ENCODE data around the gene PASK.

The PASK gene

DNA sequence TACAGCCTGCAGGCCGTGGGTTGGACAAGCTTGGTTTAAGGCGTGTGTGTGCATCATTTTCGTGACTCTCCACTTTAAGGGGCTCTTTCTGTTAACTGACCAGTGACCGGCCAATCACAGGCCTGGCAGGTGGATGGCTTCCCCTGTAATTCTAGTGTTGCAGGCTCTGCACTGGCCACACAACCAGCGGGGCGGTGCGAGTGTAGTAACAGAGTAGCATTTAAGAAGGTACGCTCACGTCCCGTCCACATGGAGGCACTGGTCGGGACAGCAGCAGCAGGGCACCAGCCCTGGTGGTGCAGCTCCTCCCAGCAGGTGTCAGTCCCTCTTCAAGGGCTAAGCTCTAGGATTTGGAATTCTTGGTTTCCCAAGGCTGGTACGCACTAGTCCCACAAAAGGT, 31.2 kb upstream of the PASK start:
- DNase-seq (ENCODE audit: low spot score), result no peak

DNA sequence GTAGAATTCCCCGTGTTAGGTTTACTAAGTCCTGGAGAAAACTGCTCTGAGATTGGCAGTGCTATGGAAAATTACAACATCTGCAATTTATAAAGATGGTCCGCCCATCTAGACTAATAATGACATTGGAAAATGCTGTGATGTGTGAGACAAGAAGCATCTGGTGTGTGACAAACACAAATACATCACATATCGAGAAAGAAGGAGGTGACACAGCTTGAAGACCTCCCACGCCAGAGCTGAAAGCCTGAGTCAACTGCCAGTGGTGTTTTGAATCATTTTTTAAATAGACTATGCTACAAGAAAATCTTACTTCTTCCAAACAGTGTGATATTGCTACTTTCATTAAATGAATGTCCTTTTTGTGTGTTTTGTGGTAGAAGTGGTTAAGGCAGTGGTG, 30.6 kb upstream of the PASK start:
- no peak for DNase-seq (ENCODE audit: low spot score)

DNA sequence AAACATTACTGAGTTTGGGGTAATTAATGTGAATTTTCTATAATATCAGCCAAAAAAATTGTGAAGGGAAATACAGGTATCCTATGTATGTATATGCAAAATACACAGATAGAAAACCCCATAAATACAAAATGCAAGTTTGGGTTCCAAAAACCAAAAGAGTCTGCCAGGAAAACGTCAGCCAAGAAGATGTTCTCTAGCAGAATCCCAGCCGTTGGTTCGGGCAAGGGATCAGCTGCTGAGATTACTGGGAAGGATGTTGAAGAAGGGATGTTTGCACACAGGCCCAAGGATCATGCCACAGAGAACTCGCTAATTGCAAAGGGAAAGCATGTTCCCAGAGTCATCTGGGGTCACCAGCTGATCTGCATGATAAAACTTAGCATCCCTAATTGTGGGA, 29.7 kb upstream of the PASK start:
- no peak for DNase-seq (ENCODE audit: low spot score)

DNA sequence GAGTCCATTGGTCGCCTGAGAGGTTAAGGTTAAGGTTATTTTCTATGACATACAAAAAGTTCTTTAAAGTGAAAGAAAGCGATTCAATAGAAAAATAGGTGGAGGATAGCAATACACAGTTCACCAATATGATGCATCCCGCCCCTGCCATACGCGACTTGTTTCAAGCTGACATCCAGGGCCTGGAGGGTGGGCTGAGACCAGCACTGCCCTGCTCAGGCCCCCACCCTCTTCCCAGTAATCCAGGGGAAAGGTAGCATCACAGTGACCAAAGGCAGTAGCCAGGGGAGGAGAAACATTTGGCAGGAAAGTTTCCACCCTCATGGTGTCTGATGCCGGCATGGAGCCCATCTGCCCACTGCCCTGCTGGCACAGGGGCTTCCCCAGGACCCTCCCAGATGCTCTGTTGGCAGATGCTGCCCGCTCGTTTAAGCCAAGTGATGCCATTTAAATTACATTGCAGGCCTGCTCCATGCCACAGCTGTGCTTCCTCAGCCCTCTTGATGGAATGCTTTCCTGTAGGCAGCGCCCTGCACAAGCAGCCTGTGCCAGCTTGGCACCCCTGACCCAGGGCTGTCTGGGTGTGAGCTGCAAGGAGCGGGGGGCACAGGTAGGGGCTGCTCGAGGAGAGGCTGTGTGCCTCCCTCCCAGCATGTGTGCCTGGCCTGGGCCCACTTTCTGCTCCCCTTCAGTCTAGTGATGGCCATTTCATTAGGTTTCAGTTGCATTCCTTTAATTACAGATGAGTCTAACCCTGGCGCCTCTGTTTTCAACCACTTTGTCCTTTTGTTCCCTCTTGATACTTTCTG, 28.5 kb upstream of the PASK start:
- no peak for DNase-seq (ENCODE audit: low spot score)

DNA sequence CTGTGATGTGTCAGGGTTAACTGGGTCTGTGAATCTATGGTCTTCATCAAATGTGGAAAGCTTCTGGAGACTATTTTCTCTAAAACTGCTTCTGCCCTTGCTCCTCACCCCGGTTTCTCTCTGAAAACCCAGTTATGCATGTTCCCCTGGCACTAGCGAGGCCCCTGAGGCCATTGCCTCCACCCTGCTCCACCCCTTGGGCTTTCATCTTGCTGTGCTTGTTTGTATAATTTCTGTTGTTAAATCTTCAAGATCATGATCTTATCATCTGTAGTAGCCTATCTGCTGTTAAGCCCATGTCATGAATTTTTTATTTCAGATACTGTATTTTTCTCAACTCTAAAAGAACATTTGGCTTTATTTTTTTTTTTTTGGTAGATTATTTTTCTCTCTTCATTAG, 24.3 kb upstream of the PASK start:
- no peak for DNase-seq (ENCODE audit: low spot score)

DNA sequence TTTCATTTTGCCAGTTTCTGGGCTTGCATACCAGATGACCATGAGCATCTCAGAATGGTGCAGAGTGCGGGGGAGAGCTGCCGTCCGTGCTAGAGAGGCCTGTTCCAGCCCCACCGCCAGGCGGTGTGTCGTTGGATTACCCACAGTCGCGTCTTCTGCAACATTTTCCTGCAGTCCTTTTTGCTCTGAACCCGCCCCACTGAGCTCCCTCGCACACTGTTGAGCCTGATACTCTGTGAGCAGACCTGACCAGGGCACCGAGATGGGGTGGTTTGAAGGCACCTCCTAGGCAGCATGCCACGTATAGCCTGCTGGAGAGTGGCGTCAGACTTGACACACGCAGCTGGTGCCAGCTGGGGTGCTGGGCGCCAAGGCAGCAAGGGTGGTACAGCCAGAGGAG, 19.1 kb upstream of the PASK start:
- DNase-seq (ENCODE audit: low spot score), result no peak

DNA sequence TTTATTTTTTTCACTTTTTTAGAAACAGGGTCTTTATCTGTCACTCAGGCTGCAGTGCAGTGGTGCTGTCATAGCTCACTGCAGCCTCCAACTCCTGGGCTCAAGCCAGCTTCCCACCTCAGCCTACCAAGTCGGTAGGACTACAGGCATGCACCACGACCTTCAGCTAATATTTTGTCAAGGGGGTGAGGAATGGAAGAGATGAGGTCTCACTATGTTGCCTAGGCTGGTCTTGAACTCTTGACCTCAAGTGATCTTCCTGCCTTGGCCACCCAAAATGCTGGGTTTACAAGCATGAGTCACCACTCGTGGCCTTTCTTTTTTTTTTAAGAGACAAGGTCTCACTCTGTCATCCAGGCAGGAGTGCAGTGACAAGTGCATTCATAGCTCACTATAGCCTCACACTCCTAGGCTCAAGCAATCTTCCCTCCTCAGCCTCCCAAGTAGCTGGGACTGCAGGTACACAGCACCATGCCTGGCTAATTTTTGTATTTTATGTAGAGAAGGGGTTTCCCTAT, 14.4 kb upstream of the PASK start:
- DNase-seq (ENCODE audit: low spot score), result no peak

DNA sequence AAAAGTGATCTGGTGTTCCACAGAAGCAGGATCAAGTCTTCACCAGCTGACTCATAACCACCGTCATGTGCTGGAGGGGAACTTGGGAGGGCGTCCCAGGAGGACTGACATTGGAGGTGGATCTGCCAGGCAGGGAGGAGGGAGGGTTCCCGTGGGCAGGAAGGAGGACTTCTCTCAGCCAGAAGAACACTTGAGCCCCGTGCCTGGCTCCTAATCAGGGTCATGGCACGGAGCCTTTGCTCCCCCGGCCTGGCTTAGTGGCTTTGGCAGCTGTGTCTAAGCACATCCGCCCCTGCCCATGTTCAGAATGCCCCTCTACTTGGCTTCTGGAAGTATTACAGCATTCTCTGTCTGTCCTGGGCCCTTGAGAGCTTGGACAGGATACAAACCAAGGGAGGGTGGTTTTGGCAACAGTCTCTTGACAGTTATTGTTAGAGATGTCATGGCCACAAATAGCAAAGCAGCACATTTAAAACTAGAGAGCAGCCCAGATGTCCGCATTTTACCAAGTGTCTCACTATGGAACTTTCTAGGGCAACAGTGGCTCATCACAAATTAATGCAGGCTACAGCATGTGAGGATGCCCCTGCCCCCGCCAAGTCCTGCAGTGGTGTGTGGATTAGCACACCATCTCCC, 12.5 kb upstream of the PASK start:
- peak; percentile 82 for DNase-seq (ENCODE audit: low spot score)

DNA sequence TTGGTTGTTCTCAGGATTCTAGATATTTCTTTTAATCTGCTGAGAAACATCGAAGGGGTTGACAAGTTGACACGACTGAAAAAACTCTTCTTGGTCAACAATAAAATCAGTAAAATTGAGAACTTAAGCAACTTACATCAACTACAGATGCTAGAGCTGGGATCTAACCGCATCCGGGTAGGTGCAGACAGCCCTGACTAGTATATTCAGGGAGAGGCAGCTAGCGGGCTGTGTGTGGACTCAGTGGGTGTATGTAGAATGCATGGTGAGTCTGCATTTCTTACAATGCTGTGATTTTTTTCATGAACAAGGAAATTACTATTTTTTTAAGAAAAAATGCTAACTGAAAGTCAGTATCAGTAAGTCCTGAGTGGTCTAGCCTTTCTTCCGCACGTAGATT, 11.0 kb upstream of the PASK start:
- DNase-seq (ENCODE audit: low spot score), result no peak

DNA sequence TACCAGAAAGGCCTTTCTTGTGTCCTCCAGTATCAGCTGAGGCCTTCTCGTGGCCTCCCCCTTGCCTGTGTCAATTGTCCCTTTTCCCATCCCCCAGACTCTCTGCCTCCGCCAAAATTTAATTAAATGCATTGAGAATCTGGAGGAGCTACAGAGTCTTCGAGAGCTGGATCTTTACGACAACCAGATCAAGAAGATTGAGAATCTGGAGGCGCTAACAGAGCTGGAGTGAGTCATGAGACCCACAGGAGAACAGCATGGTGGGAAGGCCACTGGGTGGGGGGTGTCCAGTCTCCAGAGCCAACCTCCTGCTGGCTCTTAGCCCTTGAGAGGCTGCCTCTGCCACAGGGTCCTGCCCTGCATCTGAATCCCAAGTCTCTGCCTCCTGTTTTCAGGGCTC, 9.8 kb upstream of the PASK start:
- DNase-seq (ENCODE audit: low spot score), result no peak

DNA sequence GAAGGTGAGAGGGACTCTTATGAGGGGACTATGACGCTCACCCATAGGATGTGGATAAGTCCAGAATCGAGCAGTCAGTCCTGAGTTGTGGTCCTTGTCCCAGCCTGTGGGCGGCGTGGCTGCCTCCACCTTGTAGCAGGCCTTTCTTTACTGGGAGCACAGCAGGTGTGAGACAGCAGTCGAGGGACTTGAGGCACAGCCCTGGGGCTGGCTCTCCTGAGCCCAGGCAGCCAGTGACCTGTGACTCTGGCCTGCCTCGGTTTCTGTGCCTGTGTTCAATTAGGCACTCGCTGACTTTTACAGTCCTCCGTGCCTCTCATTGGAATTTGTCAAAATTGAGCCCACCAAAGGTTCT, 9.3 kb upstream of the PASK start:
- DNase-seq (ENCODE audit: low spot score), result no peak

DNA sequence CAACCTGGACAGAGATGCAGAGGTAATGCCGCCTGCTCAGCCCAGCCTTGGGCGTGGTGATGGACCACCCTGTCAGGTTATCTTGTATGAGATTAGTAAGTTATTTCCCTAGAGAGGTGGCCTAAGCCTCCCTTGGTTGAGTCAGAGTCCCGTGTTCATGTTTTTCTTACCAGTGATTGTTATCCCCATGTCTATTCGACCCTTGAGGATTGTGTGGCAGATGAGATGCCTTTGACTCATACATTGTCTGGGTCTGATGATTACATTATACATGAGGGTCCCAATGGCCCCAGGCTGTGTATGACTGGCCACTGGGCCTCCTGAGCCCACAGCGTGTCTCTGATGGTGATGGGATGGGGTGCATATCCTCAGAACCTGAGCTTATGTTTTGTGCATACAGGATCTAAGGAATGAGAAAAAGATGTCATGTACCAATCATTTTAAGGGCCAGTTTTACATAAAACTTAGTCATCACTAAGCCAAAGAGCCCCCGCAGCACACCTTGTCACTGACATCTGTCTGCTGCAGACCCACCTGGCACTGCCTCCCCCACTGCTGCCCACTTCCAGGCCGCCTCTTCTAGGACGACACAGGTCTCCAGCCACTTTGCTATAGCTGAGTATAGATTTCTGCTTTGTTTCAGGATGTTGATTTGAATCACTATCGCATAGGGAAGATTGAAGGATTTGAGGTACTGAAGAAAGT, 8.7 kb upstream of the PASK start:
- no peak for DNase-seq (ENCODE audit: low spot score)

DNA sequence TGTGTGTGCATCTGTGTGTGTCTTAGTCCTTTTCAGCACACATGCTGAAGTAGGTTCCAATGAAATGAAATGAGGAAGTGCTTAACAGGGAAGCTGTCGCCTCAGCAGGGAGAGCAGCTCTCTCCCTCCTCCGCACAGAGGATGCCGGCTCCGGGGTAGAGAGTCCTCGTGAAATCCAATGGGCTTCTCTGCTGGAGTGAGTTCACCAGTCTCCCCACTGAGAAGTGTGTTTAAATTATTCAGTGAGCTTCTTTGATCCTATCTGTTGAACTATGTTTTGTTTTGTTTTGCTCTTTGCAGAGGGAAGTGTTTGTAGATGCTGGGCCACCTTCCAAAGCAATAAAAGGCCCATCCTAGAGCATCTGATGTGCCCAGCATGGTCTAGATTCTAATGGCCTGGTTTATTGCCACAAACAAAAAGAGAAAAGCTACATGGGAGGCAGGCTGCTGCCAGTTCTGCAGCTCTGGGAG, 7.7 kb upstream of the PASK start:
- no peak for DNase-seq (ENCODE audit: low spot score)

DNA sequence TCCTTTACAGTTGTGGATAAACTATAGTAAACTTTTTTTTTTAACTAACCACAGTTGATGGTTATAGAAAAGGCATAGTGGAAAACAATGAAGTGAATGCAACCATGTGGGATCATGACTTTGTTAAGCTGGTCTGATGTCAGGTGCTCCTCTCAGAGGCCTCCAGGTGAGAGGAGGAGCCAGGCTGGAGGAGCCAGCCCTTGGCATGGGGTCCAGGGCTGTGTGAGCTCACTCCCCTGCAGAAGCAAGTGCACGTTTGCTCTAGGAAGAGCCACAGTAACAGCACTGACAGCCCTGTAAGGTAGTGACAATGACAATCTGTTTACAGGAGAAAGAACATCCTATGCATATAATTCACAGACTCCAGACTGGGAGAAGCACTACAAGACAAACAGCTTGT, 6.7 kb upstream of the PASK start:
- DNase-seq (ENCODE audit: low spot score), result no peak

DNA sequence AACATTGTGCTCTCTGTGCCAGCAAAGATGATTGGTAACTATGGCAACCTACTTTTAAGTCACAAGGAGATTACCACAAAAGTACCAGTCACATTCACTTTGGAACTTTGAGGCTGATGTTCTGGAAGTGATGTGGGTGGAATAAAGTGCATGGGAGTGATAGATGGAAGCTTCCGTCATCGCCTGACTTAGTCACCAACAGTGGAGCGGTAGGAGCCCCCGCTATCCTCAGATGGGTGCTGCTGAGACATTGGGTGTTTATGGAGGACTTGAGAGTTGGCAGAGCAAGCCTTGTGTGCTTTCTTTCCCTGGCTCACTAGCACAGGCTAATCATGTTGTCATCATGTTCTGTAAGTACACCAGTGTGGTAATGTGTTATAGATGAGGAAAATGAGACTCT, 5.6 kb upstream of the PASK start:
- DNase-seq (ENCODE audit: low spot score), result no peak

DNA sequence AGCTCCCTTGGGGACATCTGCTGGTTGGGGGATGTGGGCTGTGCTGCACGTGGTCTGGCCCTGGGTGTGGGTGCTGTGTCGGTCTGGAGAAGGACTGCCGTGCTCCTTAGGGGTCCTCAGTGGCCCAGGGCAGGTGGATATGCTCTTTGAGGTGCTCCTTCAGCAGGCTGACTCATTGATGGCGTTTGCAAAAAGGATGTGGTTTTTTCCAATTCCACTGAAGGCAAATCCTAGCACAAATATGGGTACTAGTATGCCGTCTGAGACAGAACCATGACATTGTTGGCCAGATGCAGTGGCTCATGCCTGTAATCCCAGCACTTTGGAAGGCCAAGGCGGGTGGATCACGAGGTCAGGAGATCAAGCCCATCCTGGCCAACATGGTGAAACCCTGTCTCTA, 4.3 kb upstream of the PASK start:
- no peak for DNase-seq (ENCODE audit: low spot score)

DNA sequence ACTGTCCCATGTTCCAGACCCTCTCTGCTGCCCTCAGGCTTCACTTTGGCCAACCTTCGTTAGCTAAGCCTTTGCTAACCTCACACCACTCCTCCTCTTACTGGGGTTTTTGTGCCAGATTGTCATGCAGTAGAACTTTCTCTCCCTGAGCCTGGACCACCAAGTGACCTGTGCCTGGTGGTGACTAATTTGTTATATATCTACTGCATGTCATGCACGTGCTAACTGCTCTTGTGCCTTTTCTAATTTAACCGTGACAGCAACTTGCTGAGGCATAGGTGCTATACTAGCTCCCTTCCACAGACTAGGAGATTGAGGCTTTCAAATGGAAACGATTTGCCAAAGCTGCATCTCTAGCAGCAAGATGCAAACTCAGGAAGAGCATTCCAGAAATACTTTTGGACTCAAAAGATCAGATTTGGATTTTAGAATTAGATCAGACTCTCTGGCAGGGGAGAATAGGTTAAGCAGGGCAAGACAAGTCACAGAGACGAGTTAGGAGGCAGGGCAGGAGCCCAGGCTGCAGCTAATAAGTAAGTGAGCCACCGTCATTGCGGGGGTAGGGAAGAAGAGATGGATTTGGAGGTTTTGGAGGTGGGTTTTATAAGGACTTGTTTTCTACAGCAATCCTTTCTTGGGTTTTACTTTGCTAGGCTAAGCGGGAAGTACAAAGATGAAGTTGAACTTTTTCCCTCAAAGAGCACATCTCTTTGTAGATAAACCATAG, 2.8 kb upstream of the PASK start:
- DNase-seq (ENCODE audit: low spot score), result no peak

DNA sequence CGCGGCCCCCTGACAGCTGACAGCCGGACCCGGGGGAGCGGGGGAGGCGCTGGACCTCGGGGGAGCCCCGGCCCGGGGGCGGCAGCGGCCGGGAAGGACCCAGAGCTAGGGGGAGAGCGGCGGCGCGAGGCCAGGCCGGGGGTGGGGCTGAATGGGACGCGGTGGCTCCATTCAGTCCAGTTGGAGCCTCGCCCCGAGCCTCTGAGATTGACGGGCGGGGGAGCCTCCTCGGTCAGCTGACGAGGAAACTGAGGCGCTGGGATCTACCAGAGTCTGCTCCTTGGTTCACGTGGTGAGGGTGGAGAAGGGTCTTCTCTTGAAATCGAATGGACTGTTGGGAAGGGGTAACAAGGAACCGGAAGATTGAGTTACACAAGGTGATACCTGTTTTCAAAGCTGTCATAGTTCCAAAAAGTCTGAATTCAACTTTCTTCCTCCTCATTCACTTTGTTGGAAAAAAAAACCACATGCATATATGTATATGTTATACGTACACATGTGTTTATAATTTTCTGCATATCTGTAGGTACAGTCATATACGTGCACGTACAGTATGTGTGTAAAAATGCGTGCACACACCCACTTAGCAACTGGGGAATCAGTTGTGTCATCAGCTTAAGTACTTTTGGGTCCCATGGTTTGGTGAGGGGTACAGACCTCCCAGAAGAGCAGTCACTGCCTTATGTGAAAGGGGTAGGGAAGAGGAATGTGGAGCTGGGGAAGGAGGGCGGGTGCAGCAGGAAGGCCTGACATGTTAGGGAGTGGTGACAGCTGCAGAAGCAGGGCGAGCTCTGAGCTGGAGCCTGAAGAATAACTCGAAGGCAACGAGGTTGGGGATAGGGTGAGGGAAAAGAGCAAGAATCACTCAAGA, 1.6 kb upstream of the PASK start:
- no peak for DNase-seq (ENCODE audit: low spot score)

DNA sequence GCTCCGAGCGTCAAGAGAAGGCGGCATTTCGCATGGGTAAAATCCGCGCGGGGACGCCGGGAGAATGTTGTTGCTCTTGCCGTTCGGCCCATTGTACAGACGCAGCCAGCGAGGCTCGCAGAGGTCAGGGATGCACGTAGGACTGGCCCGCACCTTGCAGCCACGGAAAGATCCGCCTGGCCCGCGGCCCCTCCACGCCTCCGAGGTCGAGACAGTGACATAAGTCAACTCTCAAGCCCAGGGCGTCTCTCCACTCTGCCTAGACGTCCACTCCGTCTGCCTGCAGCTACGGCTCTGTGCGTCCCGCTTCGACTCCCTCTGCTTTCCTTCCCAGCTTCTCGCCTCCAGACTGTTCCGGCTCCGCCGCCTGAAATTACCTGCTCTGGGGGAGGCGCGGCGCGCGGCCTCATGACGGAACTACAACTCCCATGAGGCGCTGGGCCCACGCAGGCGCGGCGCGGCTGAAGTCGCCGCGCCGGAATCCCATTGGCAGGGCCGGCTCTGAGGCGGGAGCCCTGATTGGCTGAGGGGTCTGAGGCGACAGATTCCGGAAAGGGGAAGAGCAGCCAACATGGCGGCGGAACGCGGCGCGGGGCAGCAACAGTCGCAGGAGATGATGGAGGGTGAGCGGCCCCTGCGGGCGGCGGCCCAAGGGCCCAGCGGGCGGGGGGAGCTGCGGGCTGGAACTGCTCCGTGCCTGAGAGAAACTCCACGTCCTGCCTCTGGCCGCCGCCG, 820 bp upstream of the PASK start, which contains the start of gene PPP1R7:
TSS of gene PPP1R7 (plus strand) at position 543 of the 735 bp plus-strand sequence. CDS start at position 572, 29 bp downstream.
- DNase-seq (ENCODE audit: low spot score), result peak; percentile 99

DNA sequence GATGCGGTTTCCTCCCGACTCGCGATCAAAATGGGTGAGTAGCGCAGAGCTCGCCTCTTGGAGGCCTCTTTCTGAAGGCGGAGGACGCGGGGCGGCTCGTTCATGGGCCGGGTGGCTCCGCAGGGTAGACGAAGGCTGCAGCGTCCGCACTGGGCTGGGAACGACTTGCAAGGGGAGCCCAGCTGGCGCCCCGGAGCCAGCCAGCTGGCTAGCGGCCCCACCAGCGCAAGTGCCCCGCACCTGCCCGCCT, 328 bp upstream of the PASK start:
- DNase-seq (ENCODE audit: low spot score), result no peak

DNA sequence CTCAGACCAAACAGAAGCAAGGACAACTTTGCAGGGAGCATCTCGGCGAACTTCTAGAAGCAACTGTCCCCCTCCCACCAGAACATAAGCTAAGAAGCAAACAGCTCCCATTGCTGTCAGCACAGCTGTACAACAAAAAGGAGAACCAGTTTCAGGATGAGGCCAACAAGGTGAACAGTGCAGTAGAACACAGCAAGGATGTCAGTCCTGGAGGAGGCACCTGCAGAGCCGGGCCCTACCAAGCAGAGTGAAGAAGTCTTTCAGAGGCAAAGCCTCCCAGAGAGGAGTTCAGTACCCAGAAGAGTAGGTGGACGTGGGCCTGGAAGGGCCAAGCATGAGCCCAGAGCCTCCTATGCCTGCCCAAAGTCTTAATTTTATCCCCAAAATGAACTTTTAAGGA, 1.0 kb downstream of the PASK start:
- no peak for DNase-seq (ENCODE audit: low spot score)
